HPDE6-E6E7 (cell line): ENCODE measurements around the gene WFS1.

Experiments
- DNase-seq: peaks from one replicate; pipeline ENCODE4 v3.0.0; 2011; ENCODE audit warnings: missing footprints; ENCODE audit errors: extremely low spot score

WFS1 gene

GRCh38 chr4:6325788-6326290, 56.2 kb downstream of the WFS1 start:
- DNase-seq, result no peak

DNA sequence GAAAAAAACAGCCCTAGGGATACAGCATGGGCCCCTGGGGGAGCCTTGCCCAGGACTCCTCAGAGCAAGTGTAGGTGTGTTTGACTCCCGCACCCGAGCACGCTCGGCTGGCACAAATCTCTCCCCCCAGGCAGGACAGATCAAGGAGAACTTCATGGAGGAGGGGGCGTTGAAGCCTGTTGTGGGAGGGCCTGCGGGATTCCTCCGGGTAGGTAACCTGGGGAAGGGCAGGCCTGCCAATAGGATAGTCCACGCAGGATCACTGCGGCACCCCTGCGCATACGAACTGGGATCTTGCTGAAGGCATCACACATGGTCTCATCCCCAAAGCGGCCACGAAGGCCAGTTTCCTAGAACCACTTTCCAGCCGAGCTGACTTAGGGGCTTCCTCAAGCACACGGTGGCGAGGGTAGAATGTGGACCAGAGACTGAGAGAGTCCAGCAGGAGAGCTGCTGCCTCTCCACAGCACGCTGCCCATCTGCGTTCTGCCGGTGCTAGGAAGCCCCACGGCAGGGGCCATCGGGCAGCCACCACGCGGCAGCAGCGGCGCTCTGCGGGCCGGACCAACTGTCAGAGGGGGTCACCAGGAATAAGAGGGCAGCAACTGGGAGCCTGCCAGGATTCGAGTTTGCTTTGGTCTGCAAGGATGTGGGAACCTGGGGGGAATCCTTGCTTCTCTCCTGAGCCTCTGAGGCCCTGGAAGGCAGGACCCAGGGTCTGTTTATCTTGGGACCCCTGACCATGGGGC, 56.8 kb downstream of the WFS1 start:
- no peak for DNase-seq

DNA sequence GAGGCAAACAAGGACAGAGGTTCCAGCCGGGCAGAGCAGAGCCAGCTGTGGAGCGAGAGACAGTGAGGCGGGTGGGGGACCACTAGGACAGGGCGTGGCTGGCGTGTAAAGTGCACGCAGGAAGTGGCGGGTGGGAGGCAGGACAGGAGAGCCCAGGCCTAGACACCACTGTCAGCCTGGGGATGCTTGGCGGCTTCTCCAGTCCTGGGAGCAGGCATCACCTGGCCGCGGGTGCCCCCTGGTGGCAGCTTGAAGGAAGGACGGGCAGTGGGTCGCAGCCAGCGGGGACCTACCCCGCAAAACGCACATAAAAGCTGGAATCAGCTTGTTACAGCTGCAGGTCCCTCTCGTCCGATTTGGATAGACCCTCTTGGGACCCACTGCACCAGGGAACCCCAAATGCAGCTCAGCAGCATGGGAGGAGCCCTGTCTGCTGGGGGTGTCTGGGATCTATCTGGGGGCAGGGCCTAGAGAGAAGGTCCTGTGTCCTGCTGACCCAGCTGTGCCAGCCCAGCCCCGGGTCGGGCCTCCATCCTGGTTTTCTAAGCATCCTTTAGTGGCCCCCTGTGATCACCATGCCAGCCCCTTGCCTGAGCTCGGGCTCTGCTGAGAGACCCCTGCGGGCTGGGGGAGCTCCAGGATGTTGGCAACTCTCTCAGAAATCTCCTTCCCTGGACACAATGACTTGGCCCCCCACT, 57.7 kb downstream of the WFS1 start:
- peak; percentile 71 for DNase-seq

GRCh38 chr4:6328526-6328925, 58.9 kb downstream of the WFS1 start:
- DNase-seq, result no peak

GRCh38 chr4:6329478-6330383, 60.1 kb downstream of the WFS1 start:
- DNase-seq, result no peak

DNA sequence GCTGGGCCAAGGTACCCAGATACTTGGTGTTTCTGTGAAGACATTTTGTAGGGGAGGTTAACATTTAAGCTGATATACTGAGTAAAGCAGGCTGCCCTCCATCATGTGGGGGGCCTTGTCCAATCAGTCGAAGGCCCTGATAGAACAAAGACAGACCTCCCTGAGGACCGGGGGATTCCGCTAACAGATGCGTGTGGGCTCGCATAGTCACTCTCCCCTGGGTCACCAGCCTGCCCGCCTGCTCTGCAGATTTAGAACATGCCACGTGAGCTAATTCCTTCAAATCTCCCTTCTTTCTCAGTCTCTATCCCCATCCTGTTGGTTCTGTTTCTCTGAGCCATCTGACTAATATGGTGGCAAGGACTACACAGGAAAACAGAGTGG, 60.7 kb downstream of the WFS1 start:
- DNase-seq, result no peak

- DNase-seq, result no peak
Measured at GRCh38 chr4:6331018-6331417, 61.4 kb downstream of the WFS1 start.

DNA sequence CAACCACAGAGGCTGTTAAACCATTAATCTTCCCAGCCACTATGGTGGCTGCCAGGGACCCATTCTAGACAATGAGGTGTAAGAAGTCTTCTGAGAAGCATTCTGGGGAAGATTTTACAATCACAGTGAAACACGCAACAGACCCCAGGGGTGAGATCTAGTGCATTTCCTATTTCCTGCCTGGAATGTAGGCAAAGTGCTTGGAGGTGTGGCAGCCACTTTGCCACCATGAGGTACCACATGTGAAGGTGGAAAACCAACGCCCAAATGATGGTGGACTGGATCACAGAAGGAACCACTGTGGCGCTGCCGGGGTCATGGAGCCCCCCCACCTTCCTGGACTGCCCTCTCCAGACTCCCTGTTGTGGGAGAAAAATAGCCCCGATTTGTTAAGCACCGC, 61.8 kb downstream of the WFS1 start:
- DNase-seq, result no peak

- no peak for DNase-seq
Measured at GRCh38 chr4:6332042-6332668, 62.5 kb downstream of the WFS1 start.

DNA sequence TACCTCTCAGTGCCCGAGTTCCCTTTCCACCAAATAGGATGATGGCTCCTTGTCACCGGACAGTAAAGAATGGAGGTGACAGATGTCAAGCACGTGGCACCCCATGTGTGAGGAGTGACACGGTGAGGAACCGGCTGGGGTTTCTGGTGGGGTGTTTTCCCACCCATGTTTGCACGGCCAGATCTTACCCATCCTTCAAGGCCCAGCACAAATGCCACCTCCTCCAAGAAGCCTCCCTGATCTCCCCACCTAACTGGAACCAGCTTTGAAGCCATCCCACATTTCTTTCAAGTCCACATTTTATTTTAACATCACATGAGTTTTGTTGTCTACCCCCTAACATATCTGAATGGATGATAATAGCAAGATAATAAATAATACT, 63.0 kb downstream of the WFS1 start:
- DNase-seq, result no peak

- DNase-seq, result no peak
Measured at GRCh38 chr4:6333301-6334202, 63.9 kb downstream of the WFS1 start.

DNA sequence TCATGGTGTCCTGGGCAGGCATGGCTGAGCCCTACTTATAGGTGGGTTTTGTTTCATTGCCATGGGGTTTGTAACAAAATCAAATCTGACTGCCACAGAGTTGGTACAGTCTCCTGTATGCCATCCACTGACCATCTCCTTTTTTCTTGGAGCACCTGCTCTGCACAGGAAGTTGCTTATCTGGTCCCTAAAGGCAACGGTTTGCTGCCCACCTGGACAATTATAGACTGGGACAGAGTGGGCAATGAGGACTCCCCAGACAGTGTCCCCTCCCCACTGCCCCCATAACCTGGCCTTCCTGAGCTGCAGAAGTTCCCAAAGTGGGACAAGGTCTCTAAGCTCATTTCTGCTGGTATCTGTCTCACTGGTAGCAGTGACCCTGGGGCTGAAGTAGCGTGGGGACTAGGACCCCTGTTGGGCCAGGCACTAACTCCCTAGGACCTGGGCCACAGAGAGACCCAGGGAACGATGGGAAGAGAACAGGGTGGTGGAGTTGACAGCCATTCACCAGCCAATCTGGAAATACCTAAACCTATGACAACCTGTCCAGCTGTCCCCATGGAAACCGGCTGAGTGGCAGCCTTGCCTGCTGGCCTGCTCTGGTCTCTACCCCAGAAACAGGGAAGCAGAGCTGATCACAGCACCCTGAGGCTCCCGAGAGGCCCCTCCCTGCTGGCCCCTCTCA, 64.7 kb downstream of the WFS1 start:
- no peak for DNase-seq

- DNase-seq, result no peak
Measured at GRCh38 chr4:6335040-6335590, 65.5 kb downstream of the WFS1 start.

GRCh38 chr4:6336166-6336565, 66.5 kb downstream of the WFS1 start:
- no peak for DNase-seq

- DNase-seq, result no peak
Measured at GRCh38 chr4:6337331-6337935, 67.8 kb downstream of the WFS1 start.

DNA sequence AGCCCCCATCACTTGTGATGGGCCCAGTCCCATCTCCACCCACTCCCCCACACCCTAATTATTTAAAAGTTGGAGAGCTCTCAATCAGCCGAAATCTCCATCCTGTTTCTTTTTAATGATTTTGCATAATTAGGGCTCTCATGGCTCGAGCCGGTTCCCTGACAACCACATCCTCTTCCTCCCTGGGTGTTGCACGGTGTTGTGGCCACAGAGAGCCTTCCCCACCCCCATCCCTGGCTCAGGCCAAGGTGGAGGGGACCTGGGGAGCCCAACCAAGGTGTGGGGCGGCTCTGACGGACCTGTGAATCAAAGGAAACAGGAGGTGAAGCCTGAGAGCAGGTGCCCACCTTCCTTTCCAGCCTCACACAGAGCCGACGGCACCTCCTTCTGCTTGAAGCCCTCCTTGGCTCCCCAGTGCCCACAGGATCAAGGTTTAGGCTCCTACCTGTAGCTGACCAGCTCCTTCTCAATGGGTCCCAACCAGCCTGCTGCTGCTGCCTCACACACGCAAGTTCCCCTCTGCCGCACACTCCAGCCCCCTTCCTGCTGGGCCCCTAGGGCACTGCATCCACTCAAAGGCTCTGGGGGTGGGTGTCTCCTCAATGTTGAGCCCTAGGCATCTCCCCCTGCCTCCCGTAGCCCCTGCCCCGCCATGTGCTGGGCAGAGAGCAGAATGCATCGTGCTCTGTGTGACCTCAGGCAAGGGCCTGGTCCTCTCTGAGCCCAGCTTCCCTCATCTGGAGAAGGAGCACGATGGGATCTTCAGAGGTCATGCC, 68.7 kb downstream of the WFS1 start:
- no peak for DNase-seq

DNA sequence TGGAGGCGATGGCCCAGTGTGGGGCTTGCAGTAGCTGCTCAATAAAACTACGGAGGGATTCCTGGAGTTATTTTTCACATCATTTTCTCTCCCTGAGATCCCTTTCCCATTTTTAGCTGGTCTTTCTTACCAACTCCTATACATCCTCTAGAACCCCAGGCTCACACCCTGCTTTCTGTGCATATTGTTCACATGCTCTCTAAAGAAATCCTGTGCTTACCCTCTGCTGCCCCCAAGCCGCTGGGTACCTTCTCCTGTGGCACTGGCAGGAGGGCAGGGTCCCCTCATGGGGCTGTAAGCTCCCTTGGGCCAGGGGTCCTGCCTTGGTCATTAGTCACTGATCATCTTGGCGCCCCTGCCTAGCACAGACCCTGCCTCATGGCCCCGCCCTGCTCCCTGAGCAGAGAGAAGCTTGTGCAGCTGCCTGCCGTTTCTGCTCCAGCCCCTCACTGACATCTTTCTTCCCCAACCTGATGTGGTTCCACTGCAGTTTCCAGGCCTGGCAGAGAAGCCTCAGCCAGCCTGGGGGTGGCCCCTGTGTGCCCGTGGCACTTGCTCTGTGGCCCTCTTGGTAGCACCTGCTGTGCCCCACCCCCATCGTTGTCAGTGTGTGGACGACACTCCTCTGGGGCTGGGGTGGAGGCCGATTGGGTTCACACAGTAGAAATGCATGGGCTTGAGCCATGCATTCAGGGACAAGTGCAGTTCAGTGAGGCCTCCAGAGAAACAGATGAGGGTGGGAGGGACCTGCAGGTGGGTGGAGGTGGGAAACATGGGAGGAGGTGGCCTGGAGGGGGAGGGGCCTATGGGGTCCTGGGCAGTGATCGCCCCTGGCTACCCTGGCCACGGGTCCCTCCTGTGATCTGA, 69.5 kb downstream of the WFS1 start:
- no peak for DNase-seq
